IMR-90 (cell line): ENCODE measurements around the gene SYNPR. TPM values are rescaled to one million over a fixed set of nuclear protein-coding genes. Genes with fewer than 3 reads are reported as not detected.

Experiments
- ATAC-seq: fragments of 200-7000 bp; cut with Tn5 transposase; 2 replicates; pipeline ENCODE4 v1.9.1; 2020; ENCODE audit warnings: low read depth, mild to moderate bottlenecking, moderate library complexity
- BruUV-seq: library from RNA; stranded (reverse); fragments of 400-500 nt; replicated peaks from 2 replicates; lab custom pipeline; 2021; lab: Mats Ljungman, UMichigan
- CTCF ChIA-PET: fragments of 300-600 bp; formaldehyde crosslinking; extraction: SDS; loops from one replicate; lab custom pipeline; 2021; ENCODE audit warnings: antibody characterized with exemption; lab: Yijun Ruan, JAX
- POLR2A ChIA-PET: fragments of 300-600 bp; sonication (Branson Sonifier 250); formaldehyde crosslinking; loops from one replicate; lab custom pipeline; 2022; ENCODE audit warnings: antibody characterized with exemption; ENCODE audit not compliant: unreplicated experiment; lab: Charles Lee
- DNase-seq: peaks from one replicate; pipeline ENCODE4 v3.0.0; 2013
- H2AFZ ChIP-seq: replicated peaks from 2 replicates; pipeline ENCODE3; 2013; ENCODE audit warnings: low read length, mild to moderate bottlenecking; ENCODE audit not compliant: poor library complexity
- H2AK5ac ChIP-seq: 2 replicates; pipeline ENCODE4 v1.6.1; 2013; ENCODE audit warnings: low read depth, low read length, inconsistent platforms
- H2AK9ac ChIP-seq: replicated peaks from 2 replicates; pipeline ENCODE3; 2013; ENCODE audit warnings: mild to moderate bottlenecking, low read depth, low read length, moderate library complexity; ENCODE audit not compliant: poor library complexity
- H2BK120ac ChIP-seq: 2 replicates; pipeline ENCODE4 v1.6.1; 2013; ENCODE audit warnings: low read depth, low read length, inconsistent platforms
- H2BK15ac ChIP-seq: 3 replicates; pipeline ENCODE4 v1.6.1; 2013; ENCODE audit warnings: low read depth, low read length, inconsistent platforms
- H2BK20ac ChIP-seq: 2 replicates; pipeline ENCODE4 v1.6.1; 2013; ENCODE audit warnings: low read depth, mild to moderate bottlenecking, inconsistent platforms, low read length, moderate library complexity
- H2BK5ac ChIP-seq: 2 replicates; pipeline ENCODE4 v1.6.1; 2013; ENCODE audit warnings: mild to moderate bottlenecking, low read depth, low read length, inconsistent platforms; ENCODE audit not compliant: poor library complexity, severe bottlenecking
- H3K14ac ChIP-seq: replicated peaks from 2 replicates; pipeline ENCODE4 v1.6.1; 2013; ENCODE audit warnings: low read depth, low read length, inconsistent platforms
- H3K18ac ChIP-seq: 2 replicates; pipeline ENCODE4 v1.6.1; 2013; ENCODE audit warnings: low read depth, low read length, control low read depth
- H3K23ac ChIP-seq: 2 replicates; pipeline ENCODE4 v1.6.1; 2013; ENCODE audit warnings: low read depth, low read length, inconsistent platforms
- H3K27ac ChIP-seq: 2 replicates; pipeline ENCODE4 v1.5.1; 2013; ENCODE audit warnings: mild to moderate bottlenecking, control low read depth, low read length; ENCODE audit not compliant: insufficient read depth
- H3K27me3 ChIP-seq: 2 replicates; pipeline ENCODE4 v1.6.1; 2013; ENCODE audit warnings: low read length; ENCODE audit not compliant: control insufficient read depth, insufficient read depth
- H3K36me3 ChIP-seq: 2 replicates; pipeline ENCODE4 v1.6.1; 2013; ENCODE audit warnings: low read length, mixed read lengths; ENCODE audit not compliant: control insufficient read depth, insufficient read depth
- H3K4ac ChIP-seq: 2 replicates; pipeline ENCODE4 v1.6.1; 2013; ENCODE audit warnings: low read depth, low read length, inconsistent platforms
- H3K4me1 ChIP-seq: 2 replicates; pipeline ENCODE4 v1.6.1; 2013; ENCODE audit warnings: low read length, mixed read lengths; ENCODE audit not compliant: control insufficient read depth, insufficient read depth
- H3K4me2 ChIP-seq: 2 replicates; pipeline ENCODE4 v1.6.1; 2013; ENCODE audit warnings: low read depth, mild to moderate bottlenecking, control low read depth, low read length, moderate library complexity
- H3K4me3 ChIP-seq: 2 replicates; pipeline ENCODE4 v1.5.1; 2013; ENCODE audit warnings: low read depth, mild to moderate bottlenecking, control low read depth, low read length, moderate library complexity; ENCODE audit not compliant: insufficient read depth
- H3K56ac ChIP-seq: 2 replicates; pipeline ENCODE4 v1.6.1; 2013; ENCODE audit warnings: low read length, inconsistent platforms; ENCODE audit not compliant: insufficient read depth; ENCODE audit errors: extremely low read depth
- H3K79me1 ChIP-seq, 2 experiments: 2 replicates each; pipeline ENCODE4 v1.6.1; 2013; ENCODE audit warnings: low read length in 2 of 2, inconsistent platforms in 1 of 2, low read depth in 1 of 2
- H3K9ac ChIP-seq: 2 replicates; pipeline ENCODE4 v1.6.1; 2013; ENCODE audit warnings: low read depth, low read length, control low read depth
- H3K9me1 ChIP-seq: 2 replicates; pipeline ENCODE4 v1.6.1; 2013; ENCODE audit warnings: low read length, inconsistent platforms; ENCODE audit not compliant: insufficient read depth
- H3K9me3 ChIP-seq: 2 replicates; pipeline ENCODE4 v1.6.1; 2013; ENCODE audit warnings: low read length; ENCODE audit not compliant: control insufficient read depth, insufficient read depth
- H4K20me1 ChIP-seq: 2 replicates; pipeline ENCODE4 v1.6.1; 2013; ENCODE audit warnings: low read length, inconsistent platforms; ENCODE audit not compliant: insufficient read depth
- H4K5ac ChIP-seq: 2 replicates; pipeline ENCODE4 v1.6.1; 2013; ENCODE audit warnings: mild to moderate bottlenecking, low read depth, low read length, control low read depth
- H4K8ac ChIP-seq, 2 experiments: 2 replicates each; pipeline ENCODE4 v1.6.1; 2013; ENCODE audit warnings: low read depth in 2 of 2, low read length in 2 of 2, control low read depth in 1 of 2, inconsistent platforms in 1 of 2
- H4K91ac ChIP-seq: 2 replicates; pipeline ENCODE4 v1.6.1; 2013; ENCODE audit warnings: low read depth, low read length, inconsistent platforms; ENCODE audit not compliant: insufficient read depth
- CEBPB ChIP-seq: IDR thresholded peaks from 2 replicates; pipeline ENCODE4 v1.6.1; 2012; ENCODE audit warnings: low read depth, low read length, improper control_type of control experiment
- CHD1 ChIP-seq: IDR thresholded peaks from 2 replicates; pipeline ENCODE4 v1.6.1; 2012; ENCODE audit warnings: low read depth, low read length, improper control_type of control experiment
- MAFK ChIP-seq: IDR thresholded peaks from 2 replicates; pipeline ENCODE4 v1.6.1; 2012; ENCODE audit warnings: low read depth, low read length, improper control_type of control experiment
- MXI1 ChIP-seq: IDR thresholded peaks from 2 replicates; pipeline ENCODE4 v1.6.1; 2012; ENCODE audit warnings: low read depth, mild to moderate bottlenecking, low read length, moderate library complexity, borderline replicate concordance
- RAD21 ChIP-seq: IDR thresholded peaks from 2 replicates; pipeline ENCODE4 v1.6.1; 2012; ENCODE audit warnings: low read length, improper control_type of control experiment
- RCOR1 ChIP-seq: IDR thresholded peaks from 2 replicates; pipeline ENCODE4 v1.6.1; 2012; ENCODE audit warnings: mild to moderate bottlenecking, low read length, improper control_type of control experiment; ENCODE audit not compliant: insufficient replicate concordance
- SMC3 ChIP-seq: fragments of 150-350 bp; IDR thresholded peaks from 2 replicates; pipeline ENCODE4 v1.6.1; 2016; ENCODE audit warnings: low read depth, mild to moderate bottlenecking, antibody characterized with exemption, low read length, moderate library complexity
- WGBS, 2 experiments: methylation state at CpG; one replicate each; pipeline versions ENCODE4 v1.1.5 to v1.1.7; 2013; ENCODE audit warnings: missing lambda C conversion rate in 2 of 2; ENCODE audit not compliant: insufficient read length in 1 of 2; ENCODE audit errors: extremely low coverage in 2 of 2; 5-methylcytosine and 5-hydroxymethylcytosine counted together
- dilution Hi-C: fragments of 300-500 bp; cut with HindIII; formaldehyde crosslinking; loops from one replicate; pipeline ENCODE4 v1.14.3; 2018; ENCODE audit warnings: low sequenced_read_pairs; ENCODE audit not compliant: unreplicated experiment
- in situ Hi-C: fragments of 300-500 bp; cut with MboI; formaldehyde crosslinking; loops from 3 replicates; pipeline ENCODE4 v1.14.3; 2019; ENCODE audit warnings: low sequenced_read_pairs, inconsistent platforms, mixed read lengths
- intact Hi-C: fragments of 100-400 bp; cut with micrococcal nuclease; formaldehyde crosslinking; loops from 2 replicates; pipeline ENCODE4 v1.10.0; 2022
- polyA plus RNA-seq, 3 experiments: library from polyadenylated mRNA; depleted of rRNA; stranded (reverse); fragments of >200 nt; gene quantifications; 2 replicates each; pipeline ENCODE4 v1.2.3, GENCODE V29; 2012; ENCODE audit warnings: low replicate concordance in 1 of 3
- total RNA-seq: library from RNA; depleted of rRNA; stranded (reverse); fragments of >200 nt; gene quantifications from 2 replicates; pipeline ENCODE4 v1.2.3, GENCODE V29; 2012
- TF ChIP-seq, protein P1 (sequence below): fragments of 150-350 bp; IDR thresholded peaks from 2 replicates; pipeline ENCODE4 v1.6.1; 2016; ENCODE audit warnings: low read depth, mild to moderate bottlenecking, low read length, moderate library complexity, borderline replicate concordance
- TF ChIP-seq, protein P2 (sequence below): fragments of 150-350 bp; IDR thresholded peaks from 2 replicates; pipeline ENCODE4 v1.6.1; 2017; ENCODE audit warnings: mild to moderate bottlenecking, antibody characterized with exemption, low read length, low read depth

Gene SYNPR
- total and polyA plus RNA-seq, 2 of the 4 experiments (the other 2 are of a cell fraction) = not detected

GRCh38 chr3:63654931-63655330, 376.8 kb downstream of the SYNPR start:
- DNase-seq = no peak
- Histone ChIP-seq H4K5ac (no peak overlapping the region), H3K4me1 (no peaks in the 10 kb centered on the region), H4K91ac (no peak overlapping the region), H3K27me3 (no peaks in the 10 kb centered on the region; the same call in 1 of the 2 replicates), H2BK120ac (no peak overlapping the region), H3K4ac (no peak overlapping the region), H3K4me3 (no peak overlapping the region), H2BK5ac (no peak overlapping the region), H3K9ac (no peak overlapping the region), H3K23ac (no peak overlapping the region), H3K36me3 (no peaks in the 10 kb centered on the region), H3K9me3 (no peaks in the 10 kb centered on the region), H4K8ac (no peak overlapping the region), H2AK9ac (no peak overlapping the region), H2BK20ac (no peak overlapping the region), H3K79me1 (no peaks in the 10 kb centered on the region), H3K14ac (no peak overlapping the region), H4K20me1 (no peaks in the 10 kb centered on the region), H2BK15ac (no peak overlapping the region), H2AFZ (no peak overlapping the region), H3K56ac (no peak overlapping the region), H3K9me1 (no peaks in the 10 kb centered on the region), H3K18ac (no peak overlapping the region), H2AK5ac (no peak overlapping the region), H3K27ac (no peak overlapping the region), H3K4me2 (no peak overlapping the region)
- TF ChIP-seq, protein P1, sequence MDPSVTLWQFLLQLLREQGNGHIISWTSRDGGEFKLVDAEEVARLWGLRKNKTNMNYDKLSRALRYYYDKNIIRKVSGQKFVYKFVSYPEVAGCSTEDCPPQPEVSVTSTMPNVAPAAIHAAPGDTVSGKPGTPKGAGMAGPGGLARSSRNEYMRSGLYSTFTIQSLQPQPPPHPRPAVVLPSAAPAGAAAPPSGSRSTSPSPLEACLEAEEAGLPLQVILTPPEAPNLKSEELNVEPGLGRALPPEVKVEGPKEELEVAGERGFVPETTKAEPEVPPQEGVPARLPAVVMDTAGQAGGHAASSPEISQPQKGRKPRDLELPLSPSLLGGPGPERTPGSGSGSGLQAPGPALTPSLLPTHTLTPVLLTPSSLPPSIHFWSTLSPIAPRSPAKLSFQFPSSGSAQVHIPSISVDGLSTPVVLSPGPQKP = no peak
- no peak for TF ChIP-seq CHD1
- no peak for TF ChIP-seq CEBPB
- TF ChIP-seq RAD21 = no peak
- no peak for TF ChIP-seq MAFK
- TF ChIP-seq, protein P2, sequence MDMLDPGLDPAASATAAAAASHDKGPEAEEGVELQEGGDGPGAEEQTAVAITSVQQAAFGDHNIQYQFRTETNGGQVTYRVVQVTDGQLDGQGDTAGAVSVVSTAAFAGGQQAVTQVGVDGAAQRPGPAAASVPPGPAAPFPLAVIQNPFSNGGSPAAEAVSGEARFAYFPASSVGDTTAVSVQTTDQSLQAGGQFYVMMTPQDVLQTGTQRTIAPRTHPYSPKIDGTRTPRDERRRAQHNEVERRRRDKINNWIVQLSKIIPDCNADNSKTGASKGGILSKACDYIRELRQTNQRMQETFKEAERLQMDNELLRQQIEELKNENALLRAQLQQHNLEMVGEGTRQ = no peak
- no peak for TF ChIP-seq RCOR1
- TF ChIP-seq SMC3 = no peak
- TF ChIP-seq MXI1 = no peak
- in situ Hi-C loops = no loop called here
- CTCF ChIA-PET = interaction anchor here (0.7 kb wide), 1 partner anchor 427 kb away, joined by 3 read pairs; no protein-coding TSS in a partner anchor
- no TSS peak for BruUV-seq
- 100% methylated on average over 1 of the region's 5 CpGs; no CpG with 5 or more reads in 1 of the 2 experiments for WGBS, 2 experiments
- POLR2A ChIA-PET = no interaction called here
- dilution Hi-C loops = no loop called here
- intact Hi-C loops = no loop called here
- no peak for ATAC-seq
